IPS DF 19.7 (cell line): ENCODE data around the gene SLC7A4.

Experiments used
- DNase-seq: peaks from one replicate; pipeline ENCODE4 v3.0.0-alpha.2; 2013; ENCODE audit warnings: low read depth, low spot score

SLC7A4 gene

DNA sequence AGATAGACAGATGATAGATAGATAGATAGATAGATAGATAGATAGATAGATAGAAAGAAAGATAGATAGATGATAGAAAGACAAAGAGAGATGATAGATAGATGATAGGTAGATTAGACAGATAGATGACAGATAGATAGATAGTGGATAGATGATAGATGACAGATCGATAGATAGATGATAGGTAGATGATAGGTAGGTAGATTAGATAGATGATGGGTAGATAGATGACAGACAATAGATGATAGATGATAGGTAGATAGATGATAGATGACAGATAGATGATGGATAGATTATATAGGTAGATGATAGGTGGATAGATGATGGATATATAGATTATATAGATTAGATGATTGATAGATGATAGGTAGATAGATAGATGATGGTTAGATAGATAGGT is 46.0 kb downstream of the SLC7A4 start:
- no peak for DNase-seq

DNA sequence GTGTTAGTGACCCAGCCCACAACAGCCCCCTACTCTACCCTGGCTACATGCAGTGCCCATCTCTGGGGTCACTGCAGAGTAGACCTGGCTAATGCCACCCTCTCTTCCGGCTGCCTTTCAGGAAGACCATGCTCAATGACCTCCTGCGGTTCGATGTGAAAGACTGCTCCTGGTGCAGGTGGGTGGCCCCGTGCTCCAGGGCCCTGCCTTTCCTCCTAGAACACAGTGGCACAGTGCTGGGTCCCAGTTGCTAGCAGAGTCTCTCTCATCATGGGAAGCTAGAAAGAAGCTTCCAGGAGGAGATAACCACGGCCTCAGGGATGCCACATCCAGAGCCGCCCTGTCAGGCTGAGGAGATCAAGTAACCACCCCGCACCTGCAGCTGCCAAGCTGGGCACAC is 46.6 kb downstream of the SLC7A4 start:
- DNase-seq: no peak

DNA sequence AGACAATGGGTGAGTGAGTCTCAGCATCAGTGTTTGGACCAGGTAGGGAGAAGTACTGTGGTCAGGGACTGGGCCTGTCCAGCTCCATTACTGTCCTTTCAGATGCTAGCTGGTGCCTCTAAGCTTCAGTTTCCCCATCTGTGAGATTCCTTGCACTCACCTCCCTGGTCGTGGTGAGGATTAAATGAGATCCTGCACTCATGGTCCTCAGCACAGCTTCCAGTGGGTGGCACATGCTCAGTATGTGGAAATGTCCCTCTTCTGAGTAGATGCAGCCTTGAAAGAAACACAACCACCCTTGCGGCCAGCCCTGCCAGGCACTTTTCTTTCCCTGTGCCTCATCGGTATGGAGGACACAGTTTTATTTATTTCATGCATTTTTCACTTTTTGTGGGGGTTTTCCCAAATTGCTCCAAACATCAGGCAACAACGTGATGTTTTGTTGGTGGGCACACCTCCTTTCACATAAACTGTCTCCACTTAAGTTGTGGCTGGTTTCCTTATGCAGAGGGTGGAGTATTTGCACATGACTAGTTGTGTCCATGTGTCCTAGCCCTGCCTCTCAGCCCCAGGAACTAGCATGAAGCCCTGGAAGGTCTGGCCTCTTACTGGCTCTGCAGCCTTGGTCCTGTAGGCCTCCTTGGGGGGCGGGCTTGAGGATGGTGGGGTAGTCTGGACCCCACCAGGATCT is 49.1 kb downstream of the SLC7A4 start:
- no peak for DNase-seq

DNA sequence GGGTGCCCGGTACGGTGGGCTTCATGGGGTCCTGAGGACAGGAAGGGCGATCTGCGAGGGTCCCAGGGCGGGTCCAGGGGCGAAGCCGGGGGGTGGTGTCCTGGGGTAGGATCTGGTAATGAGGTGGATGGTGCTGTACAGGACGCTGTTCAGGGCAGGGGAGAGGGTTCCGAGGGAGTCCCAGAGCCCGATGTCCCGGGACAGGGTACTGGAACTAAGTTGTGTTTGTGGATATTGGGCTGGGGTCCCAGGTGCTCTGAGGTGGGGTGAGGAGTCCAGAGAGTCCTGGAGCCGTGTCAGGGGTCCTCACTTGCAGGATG is 49.8 kb downstream of the SLC7A4 start:
- DNase-seq: no peak

DNA sequence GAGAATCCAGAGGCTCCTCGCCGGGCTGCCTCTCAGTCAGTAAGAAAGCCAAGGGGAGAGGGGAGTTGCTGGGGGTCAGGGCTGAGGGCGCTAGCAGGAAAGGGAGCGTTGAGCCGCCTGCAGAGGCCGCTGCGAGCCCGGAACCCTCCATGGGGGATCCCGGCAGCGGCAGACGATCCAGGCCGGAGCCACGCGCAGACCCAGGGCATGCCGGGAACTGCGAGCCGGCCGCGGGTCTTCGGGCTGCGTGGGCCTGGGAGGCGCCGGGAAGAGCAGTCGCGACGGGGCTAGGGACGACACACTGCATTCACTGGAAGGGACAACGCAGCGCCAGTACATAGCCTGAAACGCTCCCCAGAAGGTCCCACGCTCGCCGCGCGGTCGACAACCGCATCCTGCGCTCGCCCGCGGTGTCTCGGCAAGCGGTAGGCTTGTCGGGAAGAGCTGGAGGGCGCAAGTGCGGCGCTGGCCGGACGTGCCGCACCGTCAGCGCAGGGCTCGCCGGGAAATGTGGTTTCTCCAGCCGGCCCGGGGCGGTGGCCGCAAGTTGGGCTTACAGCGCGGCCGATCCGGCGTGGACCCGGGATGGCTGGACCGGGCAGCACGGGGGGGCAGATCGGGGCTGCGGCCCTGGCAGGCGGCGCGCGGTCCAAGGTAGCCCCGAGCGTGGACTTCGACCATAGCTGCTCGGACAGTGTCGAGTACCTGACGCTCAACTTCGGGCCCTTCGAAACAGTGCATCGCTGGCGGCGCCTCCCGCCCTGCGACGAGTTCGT is 50.4 kb downstream of the SLC7A4 start, which contains the start of gene LZTR1:
LZTR1 (plus strand) TSS at position 511 of the 776 bp plus-strand sequence; CDS start at position 586, 75 bp downstream.
- no peak for DNase-seq

DNA sequence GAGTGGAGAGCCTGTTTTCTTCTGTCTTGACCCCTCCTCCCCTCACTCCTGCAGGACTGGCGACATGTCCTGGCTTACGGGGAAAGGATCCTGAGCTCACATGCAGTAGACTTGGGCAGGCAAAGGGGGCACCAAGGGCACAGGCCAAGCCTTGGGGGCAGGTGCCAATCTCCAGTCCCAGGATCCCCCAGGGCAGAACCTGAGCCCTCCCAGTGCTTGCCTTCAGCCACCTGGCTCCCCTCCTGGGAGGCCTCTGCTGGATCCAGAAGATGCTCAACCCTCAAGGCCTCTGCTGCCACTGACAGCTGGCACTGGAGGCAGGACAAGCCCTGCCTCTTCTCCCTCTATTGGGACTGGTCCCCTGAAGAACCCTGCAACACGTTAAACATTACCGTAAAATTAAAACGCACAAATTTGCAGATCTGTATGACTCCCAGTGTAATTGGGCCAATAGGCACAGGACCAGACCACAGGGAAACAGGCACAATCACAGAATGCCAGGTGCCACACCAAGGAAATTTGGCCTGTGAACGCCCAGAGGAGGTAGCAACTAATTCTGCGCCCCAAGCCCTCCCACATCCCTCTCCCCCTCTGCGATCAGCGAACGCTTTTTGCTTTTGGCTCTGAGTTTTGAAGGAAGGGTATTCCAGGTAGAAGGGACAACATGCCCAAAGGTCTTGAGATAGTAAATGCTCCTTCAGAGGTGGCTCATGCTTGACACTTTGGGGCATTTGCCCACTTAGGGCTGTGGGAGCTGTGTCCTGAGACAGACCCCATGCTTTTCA is 51.2 kb downstream of the SLC7A4 start:
- DNase-seq: no peak

DNA sequence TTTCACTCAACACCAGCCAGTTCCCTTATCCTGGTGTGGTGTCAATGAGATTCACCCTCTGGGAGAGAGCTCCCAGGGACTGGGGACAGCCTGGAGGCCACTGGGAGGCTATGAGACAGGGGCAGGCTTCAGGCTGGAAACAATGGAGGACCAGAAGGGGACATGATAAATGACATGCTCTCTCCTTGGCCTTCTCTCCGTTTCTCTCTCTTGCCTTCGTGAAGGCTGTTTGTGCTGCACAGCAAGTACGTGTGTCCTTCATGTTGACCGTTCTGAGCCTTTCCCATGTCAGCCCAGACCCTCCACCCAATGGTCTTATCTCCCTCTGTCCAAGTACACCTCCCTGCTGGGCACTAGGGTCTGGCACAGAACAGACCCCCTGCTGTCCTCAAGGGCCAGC is 51.8 kb downstream of the SLC7A4 start:
- DNase-seq: no peak

DNA sequence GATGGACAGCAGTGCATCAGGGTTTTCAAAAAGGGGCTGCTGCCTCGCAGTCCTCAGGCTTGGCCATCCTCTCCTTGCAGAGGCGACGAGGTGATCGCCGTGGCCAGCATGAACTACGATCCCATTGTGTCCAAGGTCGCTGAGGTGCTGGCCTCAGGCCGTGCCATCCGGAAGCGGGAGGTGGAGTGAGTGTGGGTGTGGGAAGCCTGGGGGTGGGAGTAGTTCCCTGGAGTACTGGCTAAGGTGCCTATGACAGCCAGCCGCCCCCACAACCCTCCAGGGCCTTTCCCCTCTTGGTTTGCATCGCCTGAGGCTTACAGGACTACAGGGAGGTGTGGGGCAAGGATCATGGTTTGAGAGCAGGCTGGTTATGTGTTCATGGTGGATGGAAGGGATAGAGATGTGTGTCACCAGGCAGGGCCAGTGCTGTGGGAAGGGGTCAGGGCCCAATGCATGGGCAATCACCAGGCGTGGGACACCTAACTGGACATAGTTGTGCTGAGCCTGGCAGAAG is 52.4 kb downstream of the SLC7A4 start:
- no peak for DNase-seq

DNA sequence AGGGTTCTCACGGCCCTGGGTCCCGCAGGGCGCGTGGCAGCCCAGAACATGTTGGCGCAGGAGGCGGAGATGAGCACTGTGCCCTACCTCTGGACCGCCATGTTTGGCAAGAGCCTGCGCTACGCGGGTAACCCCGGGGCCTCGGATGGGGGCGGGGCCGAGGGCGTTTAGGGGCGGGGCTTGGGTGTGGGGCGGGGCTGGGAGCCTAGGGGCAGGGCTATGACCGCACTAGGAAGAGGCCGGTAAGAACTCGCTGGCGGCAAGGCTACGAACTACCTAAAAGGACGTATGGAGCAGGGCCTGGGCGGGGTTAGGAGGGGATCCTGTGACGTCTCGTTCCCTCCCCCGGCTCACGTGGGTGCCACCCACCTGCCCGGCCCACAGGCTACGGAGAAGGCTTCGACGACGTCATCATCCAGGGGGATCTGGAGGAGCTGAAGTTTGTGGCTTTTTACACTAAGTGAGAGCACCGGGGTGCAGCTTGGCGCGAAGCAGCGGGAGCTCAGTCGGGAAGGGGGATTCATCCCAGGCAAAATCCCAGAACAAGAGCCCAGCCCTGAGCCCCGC is 53.0 kb downstream of the SLC7A4 start:
- DNase-seq: peak; percentile 91
